AG08395 (cell line): ENCODE data around the gene PAX5.

Source experiments
- DNase-seq: peaks from one replicate; pipeline ENCODE4 v3.0.0; 2012; ENCODE audit warnings: mixed read lengths, low spot score

The PAX5 gene

GRCh38 chr9:36812556-36812955 lies 221.5 kb downstream of the PAX5 start:
- no peak for DNase-seq

GRCh38 chr9:36808251-36808650 lies 225.8 kb downstream of the PAX5 start:
- DNase-seq = no peak

- no peak for DNase-seq
Measured at GRCh38 chr9:36803961-36804360, 230.1 kb downstream of the PAX5 start.

- DNase-seq = peak; percentile 30
Measured at GRCh38 chr9:36802201-36802920, 231.7 kb downstream of the PAX5 start.

- DNase-seq = no peak
Measured at GRCh38 chr9:36800455-36800854, 233.6 kb downstream of the PAX5 start.

GRCh38 chr9:36798350-36799065 lies 235.6 kb downstream of the PAX5 start:
- no peak for DNase-seq

GRCh38 chr9:36797471-36798220 lies 236.4 kb downstream of the PAX5 start:
- no peak for DNase-seq

GRCh38 chr9:36796671-36797419 lies 237.2 kb downstream of the PAX5 start:
- DNase-seq = no peak

- DNase-seq = no peak
Measured at GRCh38 chr9:36794461-36794860, 239.6 kb downstream of the PAX5 start.

- DNase-seq = no peak
Measured at GRCh38 chr9:36793277-36793676, 240.8 kb downstream of the PAX5 start.

GRCh38 chr9:36791222-36791950 lies 242.7 kb downstream of the PAX5 start:
- DNase-seq = no peak

GRCh38 chr9:36789886-36790285 lies 244.2 kb downstream of the PAX5 start:
- DNase-seq = no peak

GRCh38 chr9:36788534-36788933 lies 245.5 kb downstream of the PAX5 start:
- DNase-seq = no peak

GRCh38 chr9:36787709-36788108 lies 246.4 kb downstream of the PAX5 start:
- DNase-seq = no peak
